Lung microvascular endothelial cell (primary cell): ENCODE results near the gene WDR27. TPM values are rescaled to one million over a fixed set of nuclear protein-coding genes. Genes with fewer than 3 reads are reported as not detected.
A peak's percentile ranks its signal among the peaks of the same experiment; 100 is the strongest.

Source experiments
- DNase-seq, 2 donors: peaks; one replicate each; pipeline versions ENCODE4 v3.0.0 to v3.0.0-alpha.2; 2010; ENCODE audit warnings: low read depth in 2 of 2
- total RNA-seq: library from RNA; depleted of rRNA; stranded (reverse); fragments of >200 nt; gene quantifications from 2 replicates; pipeline ENCODE4 v1.2.1, GENCODE V29; 2014

WDR27 gene
- total RNA-seq, 1 donor from 2014 or later, result 18.7 TPM

GRCh38 chr6:169640983-169641382, 60.8 kb downstream of the WDR27 start:
- no peak for DNase-seq

- DNase-seq, result peak in 1 of 2 donors; percentile 65
These were observed 61.4 kb downstream of the WDR27 start for GRCh38 chr6:169640351-169640852.

- no peak for DNase-seq
These were observed 62.1 kb downstream of the WDR27 start for GRCh38 chr6:169639653-169640278.

GRCh38 chr6:169638915-169639314, 62.9 kb downstream of the WDR27 start:
- DNase-seq, result no peak

GRCh38 chr6:169638388-169638787, 63.4 kb downstream of the WDR27 start:
- no peak for DNase-seq

- no peak for DNase-seq
These were observed 66.5 kb downstream of the WDR27 start for GRCh38 chr6:169635345-169635744.

- no peak for DNase-seq
These were observed 69.0 kb downstream of the WDR27 start for GRCh38 chr6:169632841-169633240.

GRCh38 chr6:169629256-169629655, 72.6 kb downstream of the WDR27 start:
- DNase-seq, result no peak

GRCh38 chr6:169627736-169628607, 73.9 kb downstream of the WDR27 start:
- no peak for DNase-seq

- DNase-seq, result no peak
These were observed 75.2 kb downstream of the WDR27 start for GRCh38 chr6:169626649-169627048.

- no peak for DNase-seq
These were observed 75.7 kb downstream of the WDR27 start for GRCh38 chr6:169626169-169626568.

GRCh38 chr6:169625376-169625775, 76.5 kb downstream of the WDR27 start:
- DNase-seq, result no peak

GRCh38 chr6:169624785-169625184, 77.0 kb downstream of the WDR27 start:
- no peak for DNase-seq

- DNase-seq, result no peak
These were observed 77.9 kb downstream of the WDR27 start for GRCh38 chr6:169623975-169624374.

- no peak for DNase-seq
These were observed 78.5 kb downstream of the WDR27 start for GRCh38 chr6:169623343-169623742.

GRCh38 chr6:169622618-169623017, 79.2 kb downstream of the WDR27 start:
- no peak for DNase-seq

GRCh38 chr6:169621311-169621710, 80.5 kb downstream of the WDR27 start:
- DNase-seq, result no peak

GRCh38 chr6:169620171-169621130, 81.4 kb downstream of the WDR27 start:
- peak; percentile 27 to 60 for DNase-seq

- no peak for DNase-seq
These were observed 82.2 kb downstream of the WDR27 start for GRCh38 chr6:169619650-169620049.

GRCh38 chr6:169618526-169619490, 83.0 kb downstream of the WDR27 start:
- DNase-seq, result peak in 1 of 2 donors; percentile 19
